Endothelial cell of umbilical vein (primary cell): ENCODE results near the gene FCMR.

ENCODE experiments used
- CTCF ChIP-seq, 2 donors: IDR thresholded peaks; 1 replicate in 1 of 2; 2 replicates in 1 of 2; pipeline ENCODE4 v1.5.1; 2011; ENCODE audit warnings: low read length in 2 of 2, mild to moderate bottlenecking in 2 of 2, moderate library complexity in 2 of 2, control low read depth in 1 of 2, inconsistent platforms in 1 of 2, low read depth in 1 of 2; ENCODE audit not compliant: insufficient read depth in 1 of 2; ENCODE audit errors: extremely low read depth in 1 of 2
- EZH2 ChIP-seq: IDR thresholded peaks from 2 replicates; pipeline ENCODE4 v1.6.1; 2012; ENCODE audit warnings: borderline replicate concordance, low read depth, mild to moderate bottlenecking, moderate library complexity, low read length, inconsistent platforms; ENCODE audit not compliant: severe bottlenecking
- MAX ChIP-seq: IDR thresholded peaks from 2 replicates; pipeline ENCODE4 v1.6.1; 2011; ENCODE audit not compliant: insufficient read depth, insufficient read length
- POLR2AphosphoS5 ChIP-seq: IDR thresholded peaks from 2 replicates; pipeline ENCODE4 v1.6.1; 2012; ENCODE audit warnings: low read depth, mild to moderate bottlenecking, control low read depth, low read length, moderate library complexity; ENCODE audit not compliant: insufficient read depth

GRCh38 chr1:206859082-206859521 is 62.6 kb downstream of the FCMR start:
- TF ChIP-seq EZH2 (no peak), CTCF (IDR thresholded peaks at IDR 0.05; ENCODE audit: extremely low read depth in 1 of 2, insufficient read depth in 1 of 2, low read depth in 1 of 2, low read length in 2 of 2) (no peak), MAX (no peak), POLR2AphosphoS5 (no peak)
